ACC112 (cell line): ENCODE results near the gene KLF4.

Experiments used
- H2AFZ ChIP-seq: fragments of 200-600 bp; sonication (generic); one replicate; pipeline ENCODE4 v1.6.0; 2017; ENCODE audit warnings: antibody characterized with exemption, low read length; ENCODE audit not compliant: unreplicated experiment
- H3K27ac ChIP-seq: fragments of 200-600 bp; sonication (generic); 2 replicates; pipeline ENCODE4 v1.5.1; 2014; ENCODE audit warnings: low read depth, mild to moderate bottlenecking, antibody characterized with exemption, low read length, moderate library complexity
- H3K27me3 ChIP-seq: fragments of 200-600 bp; sonication (generic); 2 replicates; pipeline ENCODE4 v1.6.1; 2014; ENCODE audit warnings: mild to moderate bottlenecking, antibody characterized with exemption, low read length, moderate library complexity, mixed read lengths; ENCODE audit not compliant: insufficient read depth
- H3K36me3 ChIP-seq: fragments of 200-600 bp; sonication (generic); 2 replicates; pipeline ENCODE4 v1.6.1; 2016; ENCODE audit warnings: mild to moderate bottlenecking, antibody characterized with exemption, low read length, moderate library complexity, mixed read lengths; ENCODE audit not compliant: insufficient read depth
- H3K4me1 ChIP-seq: fragments of 200-600 bp; sonication (generic); one replicate; pipeline ENCODE4 v1.6.1; 2016; ENCODE audit warnings: low read length, mixed read lengths; ENCODE audit not compliant: insufficient read depth, unreplicated experiment, control insufficient read depth
- H3K4me3 ChIP-seq: fragments of 200-600 bp; sonication (generic); 2 replicates; pipeline ENCODE4 v1.5.1; 2014; ENCODE audit warnings: mild to moderate bottlenecking, low read depth, low read length
- H3K79me2 ChIP-seq: fragments of 200-600 bp; sonication (generic); one replicate; pipeline ENCODE4 v1.6.0; 2016; ENCODE audit warnings: low read length; ENCODE audit not compliant: control insufficient read depth, unreplicated experiment, insufficient read depth

KLF4 gene

DNA sequence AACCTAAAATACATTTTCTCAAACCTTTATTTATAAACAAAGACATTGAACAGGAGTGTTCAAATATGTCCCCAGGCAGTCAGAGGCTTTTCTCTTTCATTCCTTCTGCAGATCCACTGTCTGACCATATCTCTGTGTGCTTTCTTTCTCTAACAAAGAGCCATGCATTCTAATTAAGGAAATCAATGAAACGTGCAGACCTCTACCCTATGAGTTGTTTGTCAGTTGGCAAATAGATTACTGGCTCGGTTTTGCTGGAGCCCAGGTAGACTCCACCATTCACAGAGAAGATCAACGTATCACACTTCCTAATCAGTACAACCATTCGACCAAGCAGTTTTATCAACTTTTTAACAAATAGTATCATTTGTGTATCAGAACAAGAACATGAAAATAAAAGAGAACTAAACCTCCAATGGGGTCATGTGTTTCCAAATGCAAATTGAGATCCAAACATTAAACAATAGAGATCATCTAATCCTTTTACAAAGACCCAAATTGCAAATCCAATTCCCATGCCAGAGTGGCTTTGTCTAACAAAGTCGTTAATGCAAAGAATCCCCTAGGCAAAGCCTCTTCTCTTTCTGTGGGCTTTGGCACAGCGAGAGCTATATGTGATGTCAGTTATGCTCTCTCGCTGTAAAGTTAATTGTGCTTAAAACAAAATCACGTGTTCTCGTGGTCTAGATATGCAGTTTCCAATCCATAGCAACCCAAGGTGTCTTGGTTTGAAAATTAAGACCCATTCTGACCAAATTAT is 16.8 kb downstream of the KLF4 start:
- H3K36me3 ChIP-seq: no peaks in the 10 kb centered on the region
- H3K27ac ChIP-seq: no peak overlapping the region
- no peaks in the 10 kb centered on the region for H3K27me3 ChIP-seq
- no peak overlapping the region for H2AFZ ChIP-seq
- no peaks in the 10 kb centered on the region for H3K4me1 ChIP-seq
- no peak overlapping the region for H3K4me3 ChIP-seq
- H3K79me2 ChIP-seq: no peaks in the 10 kb centered on the region

DNA sequence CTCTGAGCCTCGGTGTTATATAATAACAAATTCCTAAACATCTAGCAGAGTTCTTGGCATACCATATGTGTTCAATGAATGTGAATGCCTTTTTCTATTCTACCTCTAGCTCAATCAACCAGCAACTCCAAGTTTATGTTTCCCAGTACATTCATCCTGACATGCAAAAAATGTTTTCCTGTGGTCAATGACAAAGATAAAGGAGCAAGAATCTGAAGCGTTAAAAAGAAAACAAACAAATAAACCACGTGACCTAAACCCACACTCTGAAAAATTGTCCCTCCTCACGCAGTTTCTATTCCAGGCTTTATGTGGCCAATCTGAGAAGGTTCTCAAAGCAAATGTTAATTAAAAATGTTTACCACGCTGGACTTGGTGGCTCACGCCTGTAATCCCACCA is 18.0 kb downstream of the KLF4 start:
- Histone ChIP-seq H3K4me3 (no peak overlapping the region), H3K27me3 (no peaks in the 10 kb centered on the region), H2AFZ (no peak overlapping the region), H3K36me3 (no peaks in the 10 kb centered on the region), H3K79me2 (no peaks in the 10 kb centered on the region), H3K27ac (no peak overlapping the region), H3K4me1 (no peaks in the 10 kb centered on the region)

DNA sequence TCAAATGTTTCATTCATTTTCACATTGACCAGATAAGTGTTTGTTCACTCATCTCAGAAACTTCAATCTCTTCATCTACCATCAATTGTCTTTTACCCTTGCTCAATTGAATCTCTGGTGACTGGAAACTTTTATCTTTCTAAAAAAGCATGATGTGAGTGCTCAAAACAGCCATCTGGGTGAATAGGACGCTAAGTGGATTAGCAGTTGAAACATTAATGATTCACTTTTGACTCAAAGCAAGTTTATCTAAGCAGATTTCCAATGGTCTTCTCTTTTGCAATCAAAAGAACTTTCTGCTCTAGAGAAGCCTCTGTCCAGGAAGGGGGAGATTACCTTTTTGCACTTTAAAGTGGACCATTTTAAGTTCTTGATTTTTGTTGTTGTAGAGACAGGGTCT is 22.2 kb downstream of the KLF4 start:
- Histone ChIP-seq H3K4me1 (no peaks in the 10 kb centered on the region), H3K4me3 (no peak overlapping the region), H3K27me3 (no peaks in the 10 kb centered on the region)

DNA sequence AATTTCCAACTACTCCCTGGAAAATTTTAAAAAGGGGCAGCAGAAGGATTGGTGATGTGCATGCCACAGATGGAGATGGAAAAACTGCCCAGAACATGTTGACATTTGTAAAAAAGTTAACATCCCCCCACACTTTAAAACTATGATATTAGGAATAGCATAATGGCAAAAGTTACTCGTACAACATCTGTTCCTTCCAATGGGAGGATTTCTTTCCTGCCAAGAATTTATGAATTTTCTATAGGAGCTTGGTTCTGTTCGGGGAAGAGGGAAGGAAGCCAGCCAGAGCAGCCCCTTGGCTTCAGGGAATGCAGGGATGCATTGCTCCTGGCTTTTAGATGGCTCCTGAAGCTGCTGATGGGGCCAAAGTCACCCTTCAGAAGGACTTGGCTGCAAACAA is 22.7 kb downstream of the KLF4 start:
- no peak overlapping the region for H2AFZ ChIP-seq

More for the DNA sequence above, 22.2 kb downstream of the KLF4 start:
- Histone ChIP-seq H3K36me3 (no peaks in the 10 kb centered on the region), H2AFZ (no peak overlapping the region), H3K79me2 (no peaks in the 10 kb centered on the region), H3K27ac (no peak overlapping the region)

DNA sequence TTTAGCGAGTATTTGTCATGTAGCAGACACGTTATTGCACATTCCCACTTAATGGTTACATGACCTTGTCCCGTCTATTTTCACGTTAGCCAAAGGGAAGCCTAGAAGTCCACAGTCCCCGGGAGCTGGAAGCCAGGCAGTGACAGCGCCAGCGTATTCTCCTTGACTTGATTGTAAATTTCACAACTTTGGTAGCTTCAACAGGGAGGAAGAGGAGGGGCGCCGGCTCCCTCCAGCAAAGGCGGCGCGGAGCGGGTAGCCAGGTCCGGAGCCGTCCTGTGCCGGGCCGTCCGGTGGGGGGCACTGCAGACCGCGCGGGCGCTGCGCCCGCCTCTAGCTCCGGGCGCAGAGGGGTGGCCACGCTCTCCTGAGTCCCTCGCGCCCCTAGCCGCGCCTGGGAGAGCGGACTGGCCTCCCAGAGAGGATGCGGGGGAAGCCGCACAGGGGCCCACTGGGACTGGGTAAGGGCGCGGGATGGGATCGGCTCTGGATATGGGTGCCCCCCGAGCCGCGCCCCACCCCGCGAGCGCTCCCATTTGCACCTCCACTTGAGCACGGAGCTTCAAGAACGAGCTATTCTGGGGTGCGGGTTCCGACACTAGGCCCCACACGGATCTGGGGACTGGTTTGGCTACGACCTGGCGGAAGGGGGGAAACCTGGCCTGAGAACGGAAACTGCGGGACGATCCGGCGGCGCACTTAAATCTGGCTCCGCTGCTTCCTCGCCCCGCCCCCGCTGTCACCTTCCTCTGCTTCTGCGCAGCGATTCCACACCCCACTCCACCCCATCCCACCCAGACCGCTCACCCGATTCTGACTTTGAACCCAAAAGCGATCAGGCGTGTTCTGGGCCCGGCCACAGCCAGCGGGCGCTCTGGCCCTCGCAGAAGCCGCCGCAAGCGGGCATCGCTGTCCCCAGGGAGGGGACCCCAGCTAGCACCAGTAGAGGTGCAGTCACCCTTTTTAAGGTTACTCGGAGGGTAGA is 23.8 kb downstream of the KLF4 start:
- H3K79me2 ChIP-seq: no peaks in the 10 kb centered on the region
- peak overlapping the region; percentile 82 for H3K4me3 ChIP-seq
- H3K4me1 ChIP-seq: no peaks in the 10 kb centered on the region
- peak overlapping the region; percentile 96 for H2AFZ ChIP-seq
- no peaks in the 10 kb centered on the region for H3K36me3 ChIP-seq
- H3K27ac ChIP-seq: no peak overlapping the region
- H3K27me3 ChIP-seq: no peaks in the 10 kb centered on the region

More for the DNA sequence above, 22.7 kb downstream of the KLF4 start:
- Histone ChIP-seq H3K4me1 (no peaks in the 10 kb centered on the region), H3K79me2 (no peaks in the 10 kb centered on the region), H3K4me3 (no peak overlapping the region), H3K36me3 (no peaks in the 10 kb centered on the region), H3K27me3 (no peaks in the 10 kb centered on the region), H3K27ac (no peak overlapping the region)

DNA sequence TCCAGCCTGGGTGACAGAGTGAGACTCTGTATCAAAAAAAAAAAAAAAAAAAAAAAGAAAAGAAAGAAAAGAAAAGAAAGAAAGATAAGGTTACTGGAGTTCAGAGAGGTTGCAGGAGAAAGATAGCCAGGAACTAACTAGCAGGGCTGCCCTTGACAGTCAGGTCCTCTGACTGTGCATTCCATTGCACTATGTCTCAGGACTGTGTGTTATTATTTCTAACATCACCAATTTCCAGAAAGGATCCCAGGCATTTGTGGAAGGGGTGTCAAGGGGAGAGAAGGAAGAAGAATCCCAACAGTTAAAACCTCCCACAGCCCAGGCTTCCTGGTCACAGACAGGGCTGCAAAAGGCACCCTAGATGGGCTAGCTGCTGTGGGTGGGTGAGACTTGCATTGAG is 25.1 kb downstream of the KLF4 start:
- H3K4me3 ChIP-seq: no peak overlapping the region
- no peak overlapping the region for H3K27ac ChIP-seq
- no peak overlapping the region for H2AFZ ChIP-seq
- H3K27me3 ChIP-seq: no peaks in the 10 kb centered on the region
- H3K36me3 ChIP-seq: no peaks in the 10 kb centered on the region
- H3K79me2 ChIP-seq: no peaks in the 10 kb centered on the region
- H3K4me1 ChIP-seq: no peaks in the 10 kb centered on the region

DNA sequence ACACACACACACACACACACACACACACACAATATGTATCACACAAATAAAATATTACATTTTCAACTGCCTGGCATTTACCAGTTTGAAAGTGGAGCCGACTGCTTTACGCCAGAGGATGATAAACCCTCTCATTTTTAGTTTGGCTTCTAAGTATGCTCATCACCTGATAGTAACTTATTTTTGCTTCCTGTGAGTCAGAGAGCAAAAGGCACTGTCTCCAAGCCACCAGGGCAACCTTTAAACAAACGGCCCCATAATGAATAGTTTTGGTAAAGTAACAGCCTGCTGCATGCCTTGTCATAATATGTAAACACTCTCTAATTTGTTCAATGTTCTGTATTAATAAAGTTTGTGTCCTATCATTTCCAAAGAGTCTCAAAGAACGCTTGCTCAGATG is 26.9 kb downstream of the KLF4 start:
- Histone ChIP-seq H3K36me3 (no peaks in the 10 kb centered on the region), H3K27me3 (no peaks in the 10 kb centered on the region), H3K79me2 (no peaks in the 10 kb centered on the region), H3K4me3 (no peak overlapping the region), H3K4me1 (no peaks in the 10 kb centered on the region), H2AFZ (no peak overlapping the region), H3K27ac (no peak overlapping the region)

DNA sequence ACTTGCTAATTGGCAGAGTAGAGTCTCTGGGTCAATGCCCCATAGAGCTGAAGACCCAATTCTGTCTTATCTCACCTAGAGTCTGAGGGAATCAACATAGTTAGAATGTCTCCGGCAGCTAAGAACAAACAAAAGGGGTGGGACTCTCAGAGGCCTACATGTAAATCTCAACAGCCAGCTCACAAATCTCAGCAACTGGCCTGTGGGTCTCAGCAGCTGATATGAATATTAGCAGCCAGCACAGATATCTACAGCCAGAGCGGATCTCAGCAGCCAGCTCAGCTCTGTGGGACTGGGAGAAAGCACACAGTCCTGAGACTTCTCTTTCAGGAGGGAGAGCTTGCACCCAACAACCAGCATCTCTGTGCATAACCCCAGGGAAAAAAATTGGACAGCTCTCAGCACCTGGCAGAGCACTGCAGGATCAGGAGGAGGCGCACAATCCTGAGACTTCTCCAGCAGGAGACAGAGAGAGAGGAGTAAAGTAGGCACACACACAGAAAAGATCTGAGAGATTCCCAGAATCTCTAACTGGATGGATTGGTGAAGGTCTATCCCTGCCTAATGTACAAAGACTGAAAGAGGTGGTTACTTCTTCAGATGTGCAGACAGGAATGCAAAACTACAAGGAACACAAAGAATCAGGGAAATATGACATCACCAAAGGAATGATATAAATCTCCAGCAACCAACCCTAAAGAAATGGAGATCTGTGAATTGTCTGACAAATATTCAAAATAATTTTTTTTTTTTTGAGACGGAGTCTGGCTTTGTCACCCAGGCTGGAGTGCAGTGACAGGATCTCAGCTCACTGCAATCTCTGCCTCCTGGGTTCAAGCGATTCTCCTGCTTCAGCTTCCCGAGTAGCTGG is 29.2 kb downstream of the KLF4 start:
- no peak overlapping the region for H3K27ac ChIP-seq
- no peaks in the 10 kb centered on the region for H3K27me3 ChIP-seq
- no peaks in the 10 kb centered on the region for H3K79me2 ChIP-seq
- no peak overlapping the region for H3K4me3 ChIP-seq
- no peaks in the 10 kb centered on the region for H3K4me1 ChIP-seq
- no peaks in the 10 kb centered on the region for H3K36me3 ChIP-seq
- no peak overlapping the region for H2AFZ ChIP-seq

DNA sequence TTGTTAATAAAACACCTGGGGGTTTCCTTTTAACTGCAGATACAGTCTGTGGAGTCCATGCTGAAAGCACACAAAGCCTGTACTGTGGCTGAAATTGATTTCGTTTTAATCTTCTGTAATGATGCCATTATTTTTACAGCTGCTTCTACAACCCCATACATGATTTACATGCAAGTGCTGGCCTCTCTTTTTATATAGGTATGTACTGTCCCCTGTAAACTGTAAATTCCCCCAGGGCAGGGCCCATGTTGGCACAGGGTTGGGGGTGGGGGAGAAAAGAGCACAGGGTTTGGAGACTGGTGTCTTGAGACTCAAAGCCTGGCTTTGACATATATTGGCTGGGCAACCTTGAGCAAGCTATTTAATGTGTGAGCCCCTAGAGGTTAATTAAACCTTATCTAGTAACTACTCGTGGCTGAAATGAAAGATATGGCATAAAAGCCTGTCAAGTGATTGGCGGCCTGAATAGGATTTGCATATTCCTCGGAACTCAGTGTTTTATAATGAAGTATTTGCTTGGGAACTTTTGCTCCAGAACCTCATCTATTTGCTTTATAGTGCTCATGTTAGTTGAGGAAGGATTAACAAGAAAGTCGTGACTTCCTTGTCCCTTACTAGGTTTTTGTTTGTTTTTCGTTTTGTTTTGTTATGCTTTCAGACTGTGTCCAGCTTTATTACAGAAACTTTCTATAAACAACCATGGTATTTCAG is 34.0 kb downstream of the KLF4 start:
- no peak overlapping the region for H3K4me3 ChIP-seq

DNA sequence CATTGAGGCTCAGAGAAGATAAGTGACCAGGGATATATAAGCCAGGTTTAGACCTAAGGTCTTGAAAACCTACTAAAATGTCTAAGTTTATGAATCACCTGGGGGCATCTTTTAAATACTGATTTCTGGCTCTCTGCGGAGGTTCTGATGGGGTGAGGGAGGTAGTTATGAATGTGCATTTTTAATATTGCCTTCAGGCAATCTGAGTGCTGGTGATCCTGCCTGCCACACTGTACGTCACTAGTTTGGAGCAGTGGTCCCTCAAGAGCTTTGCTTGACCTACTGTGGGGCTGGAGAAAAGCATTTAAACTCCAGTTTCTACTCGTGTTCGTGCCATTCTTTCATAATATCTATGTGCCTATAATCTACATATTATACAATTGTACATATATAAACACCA is 36.1 kb downstream of the KLF4 start:
- Histone ChIP-seq H2AFZ (no peak overlapping the region), H3K79me2 (no peaks in the 10 kb centered on the region), H3K4me1 (no peaks in the 10 kb centered on the region), H3K27ac (no peak overlapping the region), H3K27me3 (no peaks in the 10 kb centered on the region), H3K36me3 (no peaks in the 10 kb centered on the region), H3K4me3 (no peak overlapping the region)

More for the DNA sequence above, 34.0 kb downstream of the KLF4 start:
- no peak overlapping the region for H2AFZ ChIP-seq
- H3K27me3 ChIP-seq: no peaks in the 10 kb centered on the region
- no peaks in the 10 kb centered on the region for H3K36me3 ChIP-seq
- H3K4me1 ChIP-seq: no peaks in the 10 kb centered on the region
- H3K27ac ChIP-seq: no peak overlapping the region
- H3K79me2 ChIP-seq: no peaks in the 10 kb centered on the region
